GM18505 (cell line): ENCODE results near the gene XRCC4.
"Not testable (repeated sequence)": the region's sequence is repeated elsewhere in the genome, so short reads cannot be mapped to it uniquely, and the experiment has no call there.

Source experiments
- ATAC-seq: cut with Tn5 transposase; IDR thresholded peaks from one replicate; pipeline ENCODE4 v1.9.1; 2021; ENCODE audit not compliant: unreplicated experiment
- POLR2A ChIP-seq: IDR thresholded peaks from 4 replicates; pipeline ENCODE4 v1.6.1; 2011; ENCODE audit warnings: borderline replicate concordance; ENCODE audit not compliant: insufficient read depth, insufficient read length; ENCODE audit errors: extremely low read depth

XRCC4 gene

DNA sequence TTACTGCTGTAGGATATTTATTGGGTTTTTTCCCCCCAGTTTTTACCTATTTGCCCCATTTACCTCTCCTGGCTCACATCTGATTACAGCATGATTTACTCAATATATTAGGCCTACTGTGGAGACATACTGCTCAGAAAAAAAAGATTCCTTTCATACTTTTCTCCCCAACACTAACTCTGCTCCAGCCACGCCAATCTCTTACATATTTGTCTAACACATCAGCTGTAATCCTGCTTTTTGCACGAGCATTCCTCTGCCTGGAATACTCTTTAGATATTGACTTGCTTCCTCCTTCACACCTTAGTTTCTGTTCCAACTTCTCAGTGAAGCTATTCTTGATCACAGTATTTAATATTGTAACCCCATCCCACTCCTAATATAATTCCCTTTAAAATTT is 236.1 kb downstream of the XRCC4 start:
- ATAC-seq = no peak
- TF ChIP-seq POLR2A = no peak

- no peak for ATAC-seq
- TF ChIP-seq POLR2A = no peak
Measured at GRCh38 chr5:83321483-83322055, 244.2 kb downstream of the XRCC4 start.

- no peak for TF ChIP-seq POLR2A
- no peak for ATAC-seq
Measured at GRCh38 chr5:83322273-83322924, 245.1 kb downstream of the XRCC4 start.

GRCh38 chr5:83323557-83324180 is 246.3 kb downstream of the XRCC4 start:
- no peak for ATAC-seq
- no peak for TF ChIP-seq POLR2A

DNA sequence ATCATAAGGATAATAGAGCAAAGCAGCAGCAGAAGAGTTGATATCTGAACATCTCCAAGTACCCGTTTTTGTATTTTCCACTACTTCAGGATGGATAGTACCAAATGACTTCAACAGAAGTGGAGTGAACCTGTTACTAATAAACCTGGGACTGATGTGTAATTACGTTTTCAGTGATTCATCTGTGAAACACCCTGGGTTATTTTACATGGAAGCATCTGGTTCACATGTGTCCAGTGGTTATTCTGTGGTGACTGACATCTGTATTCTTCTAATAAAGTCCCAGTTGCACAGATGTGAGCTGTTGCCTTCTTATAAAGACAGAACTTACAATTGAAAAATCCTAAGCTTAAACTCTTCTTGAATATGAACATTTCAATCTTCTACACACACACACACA is 254.5 kb downstream of the XRCC4 start:
- TF ChIP-seq POLR2A = no peak
- no peak for ATAC-seq

GRCh38 chr5:83337453-83338035 is 260.2 kb downstream of the XRCC4 start:
- no peak for TF ChIP-seq POLR2A

DNA sequence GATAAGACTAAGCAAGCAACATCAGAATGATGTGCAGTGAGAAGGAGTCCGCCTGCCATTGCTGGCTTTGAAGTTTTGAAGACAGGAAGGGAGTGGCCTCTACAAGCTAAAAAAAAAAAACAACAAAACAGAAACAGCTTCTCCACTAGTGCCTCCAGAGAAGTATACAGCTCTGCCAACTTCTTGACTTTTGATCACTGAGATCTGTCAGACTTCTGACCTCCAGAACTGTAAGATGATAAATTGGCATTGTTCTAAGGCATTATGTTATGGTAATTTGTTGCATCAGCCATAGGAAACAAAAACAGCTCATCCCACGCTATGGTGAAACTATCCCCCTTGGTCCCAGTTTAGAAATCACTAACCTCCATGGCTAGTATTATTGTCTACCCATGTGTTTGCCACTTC is 263.2 kb downstream of the XRCC4 start:
- no peak for TF ChIP-seq POLR2A
- ATAC-seq = no peak

More at GRCh38 chr5:83337453-83338035, 260.2 kb downstream of the XRCC4 start:
- ATAC-seq = no peak

DNA sequence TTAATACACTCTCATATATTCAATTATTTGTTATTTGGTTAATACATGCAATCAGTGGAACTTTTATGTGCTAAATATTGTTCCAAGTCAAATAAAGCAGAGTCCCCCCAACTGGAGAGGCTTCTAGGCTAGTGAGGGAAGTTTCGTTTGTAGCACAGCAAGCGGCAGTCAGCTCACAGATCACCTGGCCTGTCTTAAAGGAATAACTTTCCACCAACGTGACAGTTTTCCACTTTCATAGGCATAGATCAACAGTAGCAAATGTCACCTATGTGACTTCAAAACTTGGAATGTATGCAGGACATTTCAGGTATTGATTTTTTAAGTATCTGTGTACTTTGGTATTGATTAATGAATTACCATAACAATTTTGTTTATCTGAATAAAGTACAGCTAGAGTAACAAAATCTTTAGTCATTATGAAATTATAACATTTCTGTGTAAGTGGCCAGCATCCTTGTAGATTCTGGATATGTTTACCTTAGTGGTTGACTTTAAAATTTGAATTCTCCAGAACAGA is 264.5 kb downstream of the XRCC4 start:
- ATAC-seq = no peak

GRCh38 chr5:83342465-83342864 is 265.1 kb downstream of the XRCC4 start:
- TF ChIP-seq POLR2A = no peak
- no peak for ATAC-seq

More for the DNA sequence above, 264.5 kb downstream of the XRCC4 start:
- no peak for TF ChIP-seq POLR2A

- no peak for TF ChIP-seq POLR2A
- no peak for ATAC-seq
Measured at GRCh38 chr5:83343299-83343698, 266.0 kb downstream of the XRCC4 start.

GRCh38 chr5:83345423-83345822 is 268.1 kb downstream of the XRCC4 start:
- no peak for TF ChIP-seq POLR2A
- no peak for ATAC-seq

DNA sequence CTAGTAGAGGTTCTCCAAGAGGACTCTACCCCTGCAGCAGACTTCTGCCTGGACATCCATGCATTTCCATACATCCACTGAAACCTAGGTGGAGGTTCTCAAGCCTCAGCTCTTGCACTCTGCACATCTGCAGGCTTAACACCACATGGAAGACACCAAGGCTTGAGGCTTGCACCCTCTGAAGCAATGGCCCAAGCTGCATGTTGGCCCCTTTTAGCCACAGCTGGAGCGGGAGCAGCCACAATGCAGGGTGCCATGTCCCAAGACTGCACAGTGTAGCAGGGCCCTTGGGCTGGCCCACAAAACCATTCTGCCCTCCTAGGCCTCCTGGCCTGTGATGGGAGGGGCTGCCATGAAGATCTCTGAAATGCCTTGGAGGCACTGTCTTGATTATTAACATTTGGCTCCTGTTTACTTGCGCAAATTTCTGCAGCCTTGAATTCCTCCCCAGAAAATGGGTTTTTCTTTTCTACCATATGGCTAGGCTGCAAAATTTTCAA is 271.0 kb downstream of the XRCC4 start:
- ATAC-seq = no peak
- no peak for TF ChIP-seq POLR2A

DNA sequence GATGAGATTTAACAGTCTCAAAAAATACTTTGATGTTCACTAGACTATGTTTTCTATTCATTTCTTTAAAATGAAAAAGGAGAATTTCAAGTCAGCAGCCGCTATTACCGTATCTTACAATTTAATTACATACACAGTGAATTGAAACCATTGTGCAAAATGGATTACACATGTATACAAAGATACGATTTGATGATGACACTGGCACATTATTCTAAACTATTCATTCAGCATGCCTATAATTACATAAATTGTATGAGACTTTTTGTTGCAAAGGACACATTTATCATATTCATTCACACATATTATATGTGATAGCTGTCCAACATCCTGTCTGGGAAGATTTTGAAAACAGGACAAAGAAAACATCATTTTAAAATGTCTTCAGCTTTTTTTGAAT is 275.9 kb downstream of the XRCC4 start:
- no peak for ATAC-seq
- TF ChIP-seq POLR2A = no peak

DNA sequence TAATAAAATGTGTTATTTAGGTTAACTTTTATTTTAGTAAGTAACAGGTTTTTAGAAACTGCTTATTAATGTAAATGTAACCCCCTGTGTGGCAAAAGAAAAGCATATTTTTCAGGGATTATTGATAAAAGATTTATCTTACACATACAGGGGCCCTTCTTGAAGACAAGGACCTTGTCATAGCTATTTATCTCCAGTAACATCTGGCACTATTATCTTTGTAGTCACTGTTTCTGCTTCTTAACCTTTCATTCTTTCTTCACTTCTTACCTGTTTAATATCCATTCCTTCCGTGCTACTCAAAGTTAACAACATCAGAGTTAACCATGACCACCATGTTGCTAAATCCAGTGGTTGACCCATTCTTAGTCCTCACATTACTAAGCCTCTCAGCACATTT is 276.4 kb downstream of the XRCC4 start:
- ATAC-seq = no peak
- no peak for TF ChIP-seq POLR2A

GRCh38 chr5:83354958-83355357 is 277.6 kb downstream of the XRCC4 start:
- no peak for TF ChIP-seq POLR2A
- ATAC-seq = no peak

GRCh38 chr5:83355482-83356014 is 278.2 kb downstream of the XRCC4 start:
- not testable (repeated sequence) for ATAC-seq
